BJ (cell line): ENCODE measurements around the gene NCR2. TPM values are rescaled to one million over a fixed set of nuclear protein-coding genes. Genes with fewer than 3 reads are reported as not detected.

Experiments
- CTCF ChIA-PET: fragments of 350-600 bp; formaldehyde crosslinking; extraction: SDS; loops from one replicate; lab custom pipeline; 2021; ENCODE audit warnings: antibody characterized with exemption, inconsistent platforms; lab: Yijun Ruan, JAX
- POLR2A ChIA-PET: fragments of 300-600 bp; sonication (Branson Sonifier 250); formaldehyde crosslinking; extraction: SDS; loops from one replicate; lab custom pipeline; 2021; ENCODE audit warnings: antibody characterized with exemption; lab: Charles Lee
- DNase-seq: peaks from one replicate; pipeline ENCODE4 v3.0.0-alpha.2; 2011; ENCODE audit warnings: low read depth
- H3K27me3 ChIP-seq: 2 replicates; pipeline ENCODE4 v1.6.0; 2011; ENCODE audit warnings: low read length; ENCODE audit not compliant: control insufficient read depth, insufficient read depth
- H3K36me3 ChIP-seq: 2 replicates; pipeline ENCODE4 v1.5.1; 2011; ENCODE audit warnings: low read length; ENCODE audit not compliant: control insufficient read depth, insufficient read depth
- H3K4me3 ChIP-seq: 2 replicates; pipeline ENCODE4 v1.5.1; 2011; ENCODE audit warnings: low read depth, mild to moderate bottlenecking, control low read depth, low read length
- CTCF ChIP-seq: IDR thresholded peaks from 2 replicates; pipeline ENCODE4 v1.5.1; 2011; ENCODE audit warnings: low read depth, mild to moderate bottlenecking, control low read depth, inconsistent platforms, low read length, moderate library complexity; ENCODE audit not compliant: insufficient read depth
- polyA minus RNA-seq: library from RNA; depleted of rRNA, polyadenylated mRNA; stranded (reverse); fragments of >200 nt; gene quantifications from 2 replicates; pipeline ENCODE4 v1.2.3, GENCODE V29; 2011; rRNA and poly(A)+ RNA removed
- polyA plus RNA-seq: library from polyadenylated mRNA; depleted of rRNA; stranded (reverse); fragments of >200 nt; gene quantifications from 2 replicates; pipeline ENCODE4 v1.2.3, GENCODE V29; 2011; rRNA removed

Gene NCR2
- polyA plus RNA-seq (not detected in 2 replicates), polyA minus RNA-seq (not detected in 2 replicates)

DNA sequence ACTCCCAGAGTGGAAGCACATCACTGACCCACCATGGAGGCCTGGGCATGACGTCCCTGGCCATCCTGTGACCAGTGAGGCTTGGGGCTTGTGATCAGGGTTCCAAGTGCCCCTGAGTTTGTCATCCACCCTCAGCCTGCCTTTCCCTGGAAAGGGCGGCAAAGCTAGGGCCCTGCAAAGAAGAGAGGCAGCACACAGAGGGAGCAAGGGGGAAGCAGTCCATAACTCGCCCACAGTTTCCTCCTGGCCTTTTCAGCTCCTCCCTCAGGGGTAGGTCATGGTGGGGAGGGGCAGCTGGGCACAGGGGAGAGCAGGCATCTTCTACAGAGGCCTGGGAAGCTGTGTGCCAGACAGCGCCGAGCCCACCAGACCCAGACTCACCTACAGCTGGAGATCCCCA is at the start of gene NCR2:
Gene NCR2 (plus strand): TSS at position 313 of the 400 bp plus-strand sequence. CDS start 269 bp downstream, outside the sequence.
- no peak for TF ChIP-seq CTCF
- POLR2A ChIA-PET = no interaction called here
- H3K36me3 ChIP-seq = no peaks in the 10 kb centered on the region
- CTCF ChIA-PET = interaction anchor here (1.1 kb wide), 1 partner anchor 19 kb away, joined by 3 read pairs; no protein-coding TSS in a partner anchor
- H3K27me3 ChIP-seq = peaks cover 1% of the 10 kb centered on the region; the same call in 1 of the 2 replicates
- DNase-seq = no peak
- no peak within 1 kb of the TSS for H3K4me3 ChIP-seq

DNA sequence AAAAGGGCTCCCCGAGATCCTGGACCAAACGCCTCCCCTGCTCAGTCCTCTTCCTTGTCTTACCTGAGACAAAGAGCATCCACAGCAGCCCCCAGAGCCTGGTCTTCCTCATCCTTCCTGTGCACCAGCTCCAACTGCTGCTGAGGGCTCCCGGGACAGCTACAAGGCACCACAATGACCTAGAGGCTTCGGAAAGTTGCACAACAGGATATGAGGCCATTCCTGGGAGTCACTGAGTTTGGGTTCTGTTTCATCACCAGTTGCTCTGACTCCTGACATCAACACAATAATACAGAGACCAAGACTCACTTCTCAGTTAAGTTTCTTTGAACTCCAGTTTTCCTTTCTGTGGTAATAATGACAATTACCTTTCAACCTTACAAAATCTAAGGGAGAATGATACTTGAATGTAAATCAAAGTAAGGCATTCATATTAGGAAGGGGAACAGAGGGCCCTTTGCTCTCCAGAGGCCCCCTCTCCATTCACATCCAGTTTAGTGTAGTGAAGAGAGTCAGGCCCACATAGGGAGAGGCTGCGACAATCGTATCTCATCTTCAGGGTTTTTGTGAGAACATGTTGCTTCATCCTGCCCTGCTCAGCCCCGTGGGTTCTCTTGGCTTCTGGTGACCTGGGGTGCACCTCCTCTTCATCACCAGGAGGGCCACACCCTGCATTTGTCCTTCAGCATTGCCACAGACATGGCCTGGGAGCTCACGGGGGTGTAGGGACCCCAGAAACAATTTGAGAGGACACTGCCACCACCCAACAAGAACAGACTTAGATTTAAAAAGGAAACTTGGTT is 48.7 kb upstream of the NCR2 start, which contains the start of gene TREM1:
Gene TREM1 (minus strand): TSS at position 139 of the 803 bp plus-strand sequence. CDS start 27 bp downstream, at position 112.
- H3K36me3 ChIP-seq = no peaks in the 10 kb centered on the region
- no peaks in the 10 kb centered on the region; the same call in 1 of the 2 replicates for H3K27me3 ChIP-seq
- TF ChIP-seq CTCF = no peak
- no peak within 1 kb of the TSS for H3K4me3 ChIP-seq
- CTCF ChIA-PET = interaction anchor here (1.4 kb wide), 1 partner anchor 12 kb away, joined by 3 read pairs; no protein-coding TSS in a partner anchor
- POLR2A ChIA-PET = no interaction called here
- no peak for DNase-seq

GRCh38 chr6:41288030-41288753 is 47.2 kb upstream of the NCR2 start:
- no peaks in the 10 kb centered on the region; the same call in 1 of the 2 replicates for H3K27me3 ChIP-seq
- CTCF ChIA-PET = interaction anchor here (0.6 to 1.2 kb wide), 3 partner anchors 9 to 291 kb away, joined by 3 read pairs; no protein-coding TSS in a partner anchor
- DNase-seq = no peak
- H3K36me3 ChIP-seq = no peaks in the 10 kb centered on the region
- no peak overlapping the region for H3K4me3 ChIP-seq
- POLR2A ChIA-PET = no interaction called here
- TF ChIP-seq CTCF = no peak

DNA sequence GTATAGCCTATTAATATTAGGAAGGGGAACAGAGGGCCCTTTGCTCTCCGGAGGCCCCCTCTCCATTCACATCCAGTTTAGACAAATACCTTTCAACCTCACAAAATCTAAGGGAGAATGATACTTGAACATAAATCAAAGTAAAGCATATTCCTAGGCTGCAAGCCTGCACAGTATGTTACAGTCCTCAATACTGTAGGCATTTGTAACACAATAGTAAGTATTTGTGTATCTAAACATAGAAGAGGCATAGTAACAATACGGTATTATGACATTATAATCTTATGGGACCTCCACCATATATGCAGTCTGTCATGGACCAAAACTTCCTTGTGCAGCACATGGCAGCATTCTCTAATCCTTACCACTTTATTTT is 46.7 kb upstream of the NCR2 start:
- H3K27me3 ChIP-seq = no peaks in the 10 kb centered on the region; the same call in 1 of the 2 replicates
- H3K36me3 ChIP-seq = no peaks in the 10 kb centered on the region
- POLR2A ChIA-PET = no interaction called here
- no peak for TF ChIP-seq CTCF
- CTCF ChIA-PET = interaction anchor here (1.2 kb wide), 2 partner anchors 10 to 18 kb away, joined by 3 read pairs; no protein-coding TSS in a partner anchor
- H3K4me3 ChIP-seq = no peak overlapping the region
- no peak for DNase-seq
